Measurements from ENCODE around the gene BAIAP2.

BAIAP2 gene

DNA sequence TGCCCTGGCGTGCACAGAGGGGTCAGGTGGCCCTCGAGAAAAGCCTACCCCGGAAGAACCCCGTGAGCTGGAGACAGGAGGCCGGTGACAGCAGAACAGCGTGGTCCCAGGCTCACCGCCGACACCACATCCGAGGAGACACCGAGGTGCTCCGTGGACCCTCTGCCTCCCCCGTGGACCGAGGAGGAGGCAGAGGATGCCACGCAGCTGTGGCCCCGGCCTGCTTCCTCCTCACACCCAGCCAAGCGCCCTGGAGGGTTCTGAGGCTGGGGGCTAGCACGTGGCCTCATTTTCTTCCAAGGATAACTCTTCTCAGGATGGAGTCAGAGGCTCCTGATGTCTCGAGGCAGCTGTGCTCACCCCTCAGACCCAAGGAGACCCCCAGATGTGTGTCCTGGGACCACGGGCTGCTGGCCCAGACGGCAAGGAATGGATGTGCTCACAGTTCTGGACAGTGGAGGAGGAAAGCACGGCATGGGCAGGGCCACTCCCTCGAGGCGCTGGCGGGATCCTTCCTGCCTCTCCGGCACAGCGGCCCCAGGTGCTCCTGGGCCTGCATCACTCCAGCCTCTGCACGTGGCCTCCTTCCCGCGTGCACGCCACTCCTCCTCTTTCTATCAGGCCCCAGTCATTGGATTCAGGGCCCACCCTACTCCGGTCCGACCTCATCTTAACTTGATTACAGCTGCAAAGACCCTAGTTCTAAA is 125.9 kb downstream of the BAIAP2 start:
- intact Hi-C loops (cut with DNase I) = no loop called here
- DNase-seq = peak in 1 of 10 donors; percentile 88

DNA sequence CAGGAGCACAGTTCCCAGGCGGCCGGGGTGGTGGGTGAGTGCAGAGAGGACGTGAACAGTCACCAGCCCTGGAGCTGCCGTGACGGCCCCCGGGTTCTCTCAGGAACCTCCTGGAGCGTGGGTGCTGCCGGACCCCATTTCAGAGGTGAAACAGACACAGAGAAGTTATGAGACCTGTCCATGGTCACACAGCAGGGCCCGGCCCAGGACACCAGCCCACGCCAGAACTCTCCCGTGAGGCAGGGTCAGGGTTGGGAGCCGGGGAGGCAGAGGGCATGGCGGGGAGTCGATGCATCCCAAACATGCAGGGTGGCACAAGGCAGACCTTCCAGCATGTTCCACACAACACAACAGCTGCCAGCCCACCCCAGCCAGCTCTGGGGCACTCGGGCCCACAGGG is 126.6 kb downstream of the BAIAP2 start:
- peak in 1 of 10 donors; percentile 72 for DNase-seq
- intact Hi-C loops (cut with DNase I) = no loop called here

DNA sequence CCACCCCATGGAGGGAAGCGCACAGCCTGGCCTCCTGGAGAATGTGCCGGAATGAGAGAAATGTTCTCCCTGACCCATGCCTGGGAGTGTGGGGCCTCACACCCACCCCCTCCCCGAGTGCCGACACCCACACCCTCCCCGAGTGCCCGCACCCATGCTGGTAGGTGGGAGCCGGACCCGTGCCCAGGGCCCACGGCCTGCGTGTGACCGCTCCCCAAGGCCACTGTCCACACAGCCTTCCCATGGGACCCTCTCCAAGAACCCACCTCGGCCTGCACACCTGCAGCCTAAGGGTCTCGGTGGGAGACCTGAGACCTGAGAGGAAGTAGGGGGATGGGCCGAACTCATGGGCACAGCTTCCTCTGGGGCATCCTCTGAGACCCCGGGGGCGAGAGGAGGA is 127.0 kb downstream of the BAIAP2 start:
- peak in 1 of 10 donors; percentile 51 for DNase-seq
- intact Hi-C loops (cut with DNase I) = no loop called here

DNA sequence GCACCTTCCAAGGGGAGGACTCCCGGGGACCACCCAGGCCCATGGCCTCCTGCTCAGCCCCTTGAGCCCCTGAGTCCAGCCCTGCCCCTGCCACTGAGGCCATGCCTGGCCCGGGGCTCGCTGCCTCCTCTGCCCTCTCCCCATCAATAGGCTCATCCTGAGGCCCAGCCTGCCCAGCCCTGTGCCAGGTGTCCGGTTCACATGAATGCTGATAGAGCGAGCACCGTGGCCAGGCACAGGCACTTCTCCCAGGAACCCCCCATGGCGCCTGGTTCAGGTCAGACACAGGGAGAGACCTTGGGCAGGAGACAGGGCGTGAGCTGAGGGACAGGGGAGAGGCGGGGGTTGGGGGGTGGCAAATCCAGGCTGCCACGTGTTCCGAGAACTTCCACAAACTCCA is 127.5 kb downstream of the BAIAP2 start:
- peak in 1 of 10 donors; percentile 66 for DNase-seq
- intact Hi-C loops (cut with DNase I) = no loop called here

DNA sequence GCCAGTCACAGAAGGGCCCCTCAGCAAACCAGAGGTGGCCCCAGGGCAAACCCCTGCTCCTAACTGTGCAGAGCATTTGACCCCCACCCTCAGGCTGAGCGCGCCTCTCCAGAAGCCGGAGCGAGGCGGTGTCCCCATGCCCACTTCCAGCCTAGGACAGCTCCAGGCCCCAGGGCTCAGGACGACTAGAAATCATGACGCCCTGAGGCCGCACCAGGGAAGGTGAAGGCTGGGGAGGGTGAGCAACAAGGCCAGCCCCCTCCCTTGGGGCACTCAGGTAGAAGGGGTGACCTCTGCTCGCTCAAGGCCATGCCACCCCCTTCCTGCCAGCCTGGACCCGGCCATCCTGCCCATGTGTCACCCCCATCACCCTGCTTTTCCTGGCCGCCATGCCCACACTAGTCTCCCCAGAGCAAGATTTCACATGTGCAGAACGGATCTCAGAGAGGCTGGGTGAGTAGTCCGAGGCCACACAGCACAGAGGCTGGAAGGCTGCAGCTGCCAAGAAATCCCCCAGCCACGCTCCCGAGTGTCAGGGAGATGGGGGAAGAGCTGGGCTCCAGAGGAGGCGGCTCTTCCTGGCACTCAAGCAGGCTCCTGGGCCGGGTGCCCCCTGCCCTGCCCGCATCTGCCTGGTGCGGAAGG is 128.2 kb downstream of the BAIAP2 start:
- peak in 1 of 10 donors; percentile 52 for DNase-seq
- intact Hi-C loops (cut with DNase I) = no loop called here

DNA sequence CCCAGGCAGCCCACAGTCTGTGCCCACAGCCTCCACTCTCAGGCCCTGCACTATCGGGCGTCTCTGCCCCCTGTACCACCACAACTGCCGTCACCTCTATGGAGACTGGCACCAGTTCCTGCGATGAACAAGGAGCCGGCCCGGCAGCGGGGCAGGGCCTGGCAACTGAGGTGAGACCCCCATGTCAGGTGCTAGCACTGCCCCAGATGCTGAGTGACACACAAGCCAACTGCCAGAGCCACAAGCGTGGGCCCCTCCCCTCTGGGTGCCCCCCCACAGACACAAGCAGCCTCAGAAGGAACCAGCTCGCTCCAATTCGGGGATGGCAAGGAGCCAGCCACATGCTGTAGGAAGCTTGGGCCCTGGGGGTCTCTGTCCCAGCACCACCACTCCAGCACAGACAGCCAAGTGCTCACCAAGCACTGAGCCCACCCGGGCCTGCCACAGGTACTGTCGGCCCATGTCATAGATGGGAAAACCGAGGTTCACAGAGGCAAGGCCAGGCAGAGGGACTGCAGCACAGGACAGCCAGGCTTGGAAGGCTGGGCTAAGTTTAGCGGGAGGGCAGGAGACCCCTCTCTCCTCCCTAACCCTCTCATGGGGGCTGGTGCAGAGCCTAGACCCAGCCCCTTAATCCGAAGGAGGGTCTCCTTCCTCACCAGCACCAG is 128.9 kb downstream of the BAIAP2 start:
- peak in 1 of 10 donors; percentile 87 for DNase-seq
- intact Hi-C loops (cut with DNase I) = no loop called here

DNA sequence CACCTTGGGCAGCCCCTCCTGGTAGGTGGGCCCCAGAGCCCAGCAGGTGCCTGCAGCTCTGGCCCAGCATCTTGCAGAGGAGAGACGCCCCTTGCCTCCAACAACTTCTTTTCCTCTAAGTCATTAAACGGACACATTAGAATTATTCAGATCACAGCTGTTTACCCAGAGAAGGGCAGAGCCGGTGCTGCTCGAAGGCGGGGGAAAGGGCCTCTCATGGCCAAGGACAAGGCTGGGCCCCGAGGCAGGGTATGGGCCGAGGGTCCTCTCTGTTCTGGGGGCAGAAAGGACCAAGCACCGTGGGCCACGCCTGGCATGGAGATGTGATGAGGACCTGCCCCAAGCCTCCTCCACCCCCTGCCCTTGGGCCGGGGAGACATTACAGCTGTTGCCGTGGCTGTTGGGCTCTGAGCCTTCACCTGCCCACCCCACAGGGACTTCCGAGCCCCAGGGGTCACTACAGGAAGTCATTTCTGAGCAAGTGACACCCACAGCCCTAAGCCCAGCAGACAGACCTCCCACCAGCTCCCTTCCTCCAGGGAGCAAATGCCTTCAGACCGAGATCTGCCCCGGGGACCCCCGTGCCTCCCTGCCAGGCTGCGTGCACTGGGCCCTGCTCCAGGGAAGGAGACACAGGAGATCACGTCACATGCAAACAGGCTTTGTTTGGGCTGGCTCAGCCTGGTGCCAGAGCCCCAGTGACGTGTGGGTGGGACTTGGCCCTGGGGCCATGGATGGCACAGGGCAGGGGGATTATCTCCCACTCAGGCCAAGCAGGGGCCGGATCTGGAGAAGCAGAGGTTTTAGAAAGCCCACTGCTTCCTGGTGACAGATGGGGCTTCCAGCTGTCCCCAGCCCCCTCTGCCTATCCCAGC is 129.7 kb downstream of the BAIAP2 start:
- intact Hi-C loops (cut with DNase I) = no loop called here
- peak in 6 of 10 donors; percentile 61 to 95 (median 67) for DNase-seq

DNA sequence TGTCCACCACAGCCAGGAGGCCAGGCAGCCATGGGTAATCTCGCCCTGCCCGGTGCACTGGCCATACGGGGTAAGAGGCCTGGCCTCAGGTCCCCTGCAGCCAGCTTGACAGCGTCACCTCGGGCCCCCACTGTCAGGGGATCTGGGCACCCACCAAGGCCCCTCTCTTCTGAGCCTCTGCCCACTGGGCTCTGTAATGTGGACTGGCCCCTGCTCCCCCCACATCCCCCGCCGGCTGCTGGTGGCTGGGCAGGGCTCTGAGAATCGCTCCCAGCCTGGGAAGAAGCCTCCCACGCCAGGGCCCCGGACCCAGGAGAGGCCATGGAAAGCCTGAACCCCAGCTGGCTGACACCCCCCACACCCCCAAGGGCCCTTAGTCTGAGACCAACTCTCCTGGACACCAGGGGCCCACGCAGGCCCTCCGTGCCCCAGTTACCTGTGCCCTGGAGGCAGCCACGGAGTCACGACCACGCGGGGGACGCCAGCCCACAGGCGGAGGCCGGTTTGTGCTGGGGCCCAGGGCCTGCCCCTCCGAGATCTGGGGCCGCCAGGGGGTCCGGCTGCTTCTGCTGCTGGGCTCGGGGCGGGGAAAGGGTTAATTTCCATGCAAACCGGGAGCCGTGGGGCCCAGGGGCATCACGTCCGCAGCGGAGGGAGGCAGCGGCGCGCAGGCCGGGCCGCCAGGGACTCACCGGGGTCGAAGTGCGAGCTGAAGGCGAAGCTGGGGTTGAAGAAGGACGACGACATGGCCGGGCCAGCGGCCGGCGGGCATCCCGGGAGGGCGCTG is 130.5 kb downstream of the BAIAP2 start, which contains the start of gene PVALEF:
Gene PVALEF, plus strand, starts transcription at position 262 of the 787 bp plus-strand sequence. CDS start 15,720 bp downstream, outside the sequence.
- intact Hi-C loops (cut with DNase I) = no loop called here
- DNase-seq = peak in 7 of 10 donors; percentile 52 to 94 (median 57)

DNA sequence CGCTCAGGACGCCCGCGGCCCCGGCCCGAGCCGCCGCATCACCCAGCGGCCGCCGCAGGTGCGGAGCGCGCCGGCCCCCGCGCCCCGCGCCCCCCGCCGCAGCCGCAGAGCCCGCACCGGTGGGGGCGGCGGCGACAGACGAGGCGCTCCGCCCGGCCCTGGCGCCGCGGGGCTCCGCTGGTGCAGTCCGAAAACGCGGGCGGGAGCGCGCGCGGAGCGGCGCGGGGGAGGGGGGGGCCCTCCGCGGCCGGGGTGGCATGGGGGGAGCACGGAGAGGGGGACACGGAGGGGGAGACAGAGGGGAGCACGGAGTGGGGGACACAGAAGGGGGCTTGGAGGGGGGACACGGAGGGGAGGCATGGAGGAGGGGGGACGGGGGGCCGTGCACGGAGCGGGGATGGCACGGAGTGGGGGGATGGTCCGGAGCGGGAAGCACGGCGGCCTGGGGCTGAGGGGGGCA is 131.1 kb downstream of the BAIAP2 start, which contains the start of gene AATK:
Gene AATK, minus strand, starts transcription at position 189 of the 460 bp plus-strand sequence. CDS start 229 bp downstream, outside the sequence.
- peak in 1 of 10 donors; percentile 54 for DNase-seq
- intact Hi-C loops (cut with DNase I) = no loop called here
